ENCODE results near the gene GPC6.

- TF ChIP-seq CTCF (IDR thresholded peaks at IDR 0.05), result no peak
- TF ChIP-seq POLR2A (IDR thresholded peaks at IDR 0.05), result no peak
These were observed 584.6 kb downstream of the GPC6 start for GRCh38 chr13:93811071-93811737.

Measured in uterus (tissue), 2 donors.